Right ventricle myocardium inferior (tissue), 1 donor: ENCODE results near the gene DOK7. TPM values are rescaled to one million over a fixed set of nuclear protein-coding genes. Genes with fewer than 3 reads are reported as not detected.
A peak's percentile ranks its signal among the peaks of the same experiment; 100 is the strongest.

Experiments used
- ATAC-seq: fragments of 200-7000 bp; cut with Tn5 transposase; one replicate; pipeline ENCODE4 v1.9.1; 2020; ENCODE audit warnings: mild to moderate bottlenecking, moderate library complexity
- DNase-seq: peaks from one replicate; pipeline ENCODE4 v3.0.0; 2021; ENCODE audit errors: missing footprints
- intact Hi-C: fragments of 100-400 bp; cut with DNase I; formaldehyde crosslinking; loops from one replicate; pipeline ENCODE4 v1.11.0; 2022
- total RNA-seq: library from RNA; stranded (reverse); fragmentation: NEBNext Ultra II Directional; extraction: Animal tissue kit (Norgen Biotek cat#: 25700); gene quantifications from one replicate; pipeline ENCODE4 v1.2.1, GENCODE V29; 2021
- donor health status: DM: no; HTN: yes; CAD: no; lungs with severe emphysema.

DOK7 gene
- total RNA-seq, 1 donor from 2014 or later: 35.5 TPM

GRCh38 chr4:3520796-3521600 is 57.9 kb downstream of the DOK7 start:
- DNase-seq: peak; percentile 58
- intact Hi-C loops: no loop called here
- no peak for ATAC-seq

GRCh38 chr4:3521621-3522325 is 58.7 kb downstream of the DOK7 start:
- intact Hi-C loops: no loop called here
- no peak for DNase-seq
- ATAC-seq: no peak

- DNase-seq (no peak), ATAC-seq (no peak)
- intact Hi-C loops: no loop called here
Observed at GRCh38 chr4:3522326-3522640, 59.2 kb downstream of the DOK7 start.

GRCh38 chr4:3522651-3523050 is 59.5 kb downstream of the DOK7 start:
- DNase-seq: no peak
- no peak for ATAC-seq
- intact Hi-C loops: no loop called here

GRCh38 chr4:3523146-3523627 is 60.1 kb downstream of the DOK7 start:
- intact Hi-C loops: no loop called here
- DNase-seq (no peak), ATAC-seq (no peak)

GRCh38 chr4:3523628-3524221 is 60.6 kb downstream of the DOK7 start:
- DNase-seq: no peak
- intact Hi-C loops: no loop called here
- ATAC-seq: no peak

GRCh38 chr4:3524349-3524748 is 61.2 kb downstream of the DOK7 start:
- intact Hi-C loops: no loop called here
- DNase-seq (no peak), ATAC-seq (no peak)

GRCh38 chr4:3524920-3525319 is 61.8 kb downstream of the DOK7 start:
- intact Hi-C loops: no loop called here
- DNase-seq: no peak
- no peak for ATAC-seq

GRCh38 chr4:3525532-3526430 is 62.7 kb downstream of the DOK7 start:
- intact Hi-C loops: no loop called here
- ATAC-seq: no peak

GRCh38 chr4:3526456-3526855 is 63.4 kb downstream of the DOK7 start:
- ATAC-seq (no peak), DNase-seq (peak; percentile 73)
- intact Hi-C loops: no loop called here

More at GRCh38 chr4:3525532-3526430, 62.7 kb downstream of the DOK7 start:
- no peak for DNase-seq

GRCh38 chr4:3527101-3527913 is 64.2 kb downstream of the DOK7 start:
- intact Hi-C loops: no loop called here
- no peak for ATAC-seq
- peak; percentile 40 for DNase-seq

- DNase-seq: peak; percentile 50
- no peak for ATAC-seq
- intact Hi-C loops: no loop called here
Observed at GRCh38 chr4:3527914-3528876, 65.1 kb downstream of the DOK7 start.

GRCh38 chr4:3529363-3529762 is 66.3 kb downstream of the DOK7 start:
- intact Hi-C loops: no loop called here
- peak; percentile 83 for DNase-seq
- ATAC-seq: no peak

- no peak for ATAC-seq
- intact Hi-C loops: loop anchor here (5.0 kb wide), 1 partner anchor 48 kb away; no protein-coding TSS in a partner anchor
- no peak for DNase-seq
Observed at GRCh38 chr4:3530051-3530450, 66.9 kb downstream of the DOK7 start.

GRCh38 chr4:3530663-3531254 is 67.7 kb downstream of the DOK7 start:
- intact Hi-C loops: loop anchor here (5.0 kb wide), 1 partner anchor 48 kb away; no protein-coding TSS in a partner anchor

GRCh38 chr4:3531318-3531878 is 68.3 kb downstream of the DOK7 start:
- no peak for ATAC-seq
- intact Hi-C loops: loop anchor here (5.0 kb wide), 1 partner anchor 49 kb away; no protein-coding TSS in a partner anchor
- no peak for DNase-seq

More at GRCh38 chr4:3530663-3531254, 67.7 kb downstream of the DOK7 start:
- ATAC-seq (no peak), DNase-seq (peak; percentile 53)
